Measurements from ENCODE around the gene NCAPG2. TPM values are rescaled to one million over a fixed set of nuclear protein-coding genes. Genes with fewer than 3 reads are reported as not detected.

The NCAPG2 gene
- total RNA-seq, 1 experiment from 2014 or later, result 99.2 TPM

DNA sequence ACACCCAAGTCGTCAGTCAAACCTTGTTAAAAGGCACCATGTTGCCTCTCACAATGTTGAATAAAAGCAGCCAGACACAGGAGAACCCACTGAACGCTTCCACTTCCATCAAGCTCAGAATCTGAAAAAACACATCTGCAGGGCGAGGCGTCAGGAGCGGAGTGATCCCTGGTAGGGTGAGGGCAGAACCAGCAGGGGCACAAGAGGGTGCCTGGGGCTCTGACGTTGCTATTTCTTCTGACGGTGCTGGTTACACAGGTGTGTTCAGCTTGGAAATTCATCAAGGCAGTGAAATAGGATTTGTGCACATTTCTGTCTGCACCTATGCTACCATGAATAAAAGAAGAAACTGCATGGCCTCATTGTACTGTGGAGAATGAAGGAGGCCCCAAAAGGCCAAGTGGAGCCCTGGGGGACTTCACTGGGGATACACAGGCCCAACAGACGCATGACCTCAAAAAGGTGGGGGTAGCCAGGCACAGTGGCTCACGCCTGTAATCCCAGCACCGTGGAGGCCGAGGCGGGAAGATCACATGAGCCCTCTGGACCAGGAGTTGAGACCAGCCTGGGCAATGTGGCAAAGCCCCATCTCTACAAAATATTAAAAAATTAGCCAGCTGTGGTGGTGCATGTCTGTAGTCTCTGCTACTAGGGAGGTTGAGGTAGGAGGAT lies 19.2 kb upstream of the NCAPG2 start:
- no peaks in the 10 kb centered on the region for H3K9me3 Mint-ChIP-seq
- POLR2A ChIA-PET, result no interaction called here
- H3K27ac Mint-ChIP-seq, result no peak overlapping the region
- CTCF ChIA-PET, result no interaction called here
- no peak for TF ChIP-seq ZNF138 (CRISPR knock-in tag; conservative IDR thresholded peaks at IDR 0.05)
- TF ChIP-seq AFF4 (CRISPR knock-in tag; IDR thresholded peaks at IDR 0.05; ENCODE audit: borderline replicate concordance), result no peak
- no peak for TF ChIP-seq ZNF416 (CRISPR knock-in tag; IDR thresholded peaks at IDR 0.05)
- TF ChIP-seq FOXP4 (CRISPR knock-in tag; IDR thresholded peaks at IDR 0.05), result no peak
- TF ChIP-seq CREB1 (CRISPR knock-in tag; IDR thresholded peaks at IDR 0.05), result no peak
- no peak for TF ChIP-seq IRF2 (CRISPR knock-in tag; IDR thresholded peaks at IDR 0.05; ENCODE audit: borderline replicate concordance, low read depth)
- no peak for TF ChIP-seq MYBL2 (CRISPR knock-in tag; IDR thresholded peaks at IDR 0.05)
- TF ChIP-seq ZSCAN18 (CRISPR knock-in tag; IDR thresholded peaks at IDR 0.05), result no peak
- DNase-seq (ENCODE audit: low spot score) (no peak), ATAC-seq (no peak)
- H3K27me3 Mint-ChIP-seq (ENCODE audit: low read depth), result no peaks in the 10 kb centered on the region
- H3K4me3 Mint-ChIP-seq, result no peak overlapping the region
- H3K4me1 Mint-ChIP-seq, result peaks cover 3% of the 10 kb centered on the region
- no peaks in the 10 kb centered on the region for H3K36me3 Mint-ChIP-seq

- H3K36me3 Mint-ChIP-seq, result no peaks in the 10 kb centered on the region
- POLR2A ChIA-PET, result no interaction called here
- H3K27ac Mint-ChIP-seq, result no peak overlapping the region
- CTCF ChIA-PET, result no interaction called here
- ATAC-seq (no peak), DNase-seq (ENCODE audit: low spot score) (no peak)
- H3K27me3 Mint-ChIP-seq (ENCODE audit: low read depth), result 0 out of 2 replicates have a peak, but pooled peaks cover 2% of the 10 kb centered on the region
- no peaks in the 10 kb centered on the region; the same call in 1 of the 2 replicates for H3K4me1 Mint-ChIP-seq
- H3K9me3 Mint-ChIP-seq, result no peaks in the 10 kb centered on the region
- no peak overlapping the region for H3K4me3 Mint-ChIP-seq
- TF ChIP-seq GRHL2 (CRISPR knock-in tag; IDR thresholded peaks at IDR 0.05; ENCODE audit: insufficient replicate concordance, severe bottlenecking) (no peak), ZNF281 (CRISPR knock-in tag; IDR thresholded peaks at IDR 0.05) (no peak), HMGA2 (CRISPR knock-in tag; IDR thresholded peaks at IDR 0.05) (no peak), CDX4 (CRISPR knock-in tag; IDR thresholded peaks at IDR 0.05; ENCODE audit: borderline replicate concordance) (no peak), GTF2I (CRISPR knock-in tag; conservative IDR thresholded peaks at IDR 0.05) (no peak), ZNF671 (CRISPR knock-in tag; IDR thresholded peaks at IDR 0.05) (no peak), FOXP4 (CRISPR knock-in tag; IDR thresholded peaks at IDR 0.05) (no peak), RORB (CRISPR knock-in tag; IDR thresholded peaks at IDR 0.05) (no peak), CREB1 (CRISPR knock-in tag; IDR thresholded peaks at IDR 0.05) (no peak), EMX1 (CRISPR knock-in tag; IDR thresholded peaks at IDR 0.05) (no peak), IRF1 (CRISPR knock-in tag; IDR thresholded peaks at IDR 0.05) (no peak)
- TF ChIP-seq, protein P1, sequence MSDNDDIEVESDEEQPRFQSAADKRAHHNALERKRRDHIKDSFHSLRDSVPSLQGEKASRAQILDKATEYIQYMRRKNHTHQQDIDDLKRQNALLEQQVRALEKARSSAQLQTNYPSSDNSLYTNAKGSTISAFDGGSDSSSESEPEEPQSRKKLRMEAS (CRISPR knock-in tag; IDR thresholded peaks at IDR 0.05), result no peak
- TF ChIP-seq, protein P2, sequence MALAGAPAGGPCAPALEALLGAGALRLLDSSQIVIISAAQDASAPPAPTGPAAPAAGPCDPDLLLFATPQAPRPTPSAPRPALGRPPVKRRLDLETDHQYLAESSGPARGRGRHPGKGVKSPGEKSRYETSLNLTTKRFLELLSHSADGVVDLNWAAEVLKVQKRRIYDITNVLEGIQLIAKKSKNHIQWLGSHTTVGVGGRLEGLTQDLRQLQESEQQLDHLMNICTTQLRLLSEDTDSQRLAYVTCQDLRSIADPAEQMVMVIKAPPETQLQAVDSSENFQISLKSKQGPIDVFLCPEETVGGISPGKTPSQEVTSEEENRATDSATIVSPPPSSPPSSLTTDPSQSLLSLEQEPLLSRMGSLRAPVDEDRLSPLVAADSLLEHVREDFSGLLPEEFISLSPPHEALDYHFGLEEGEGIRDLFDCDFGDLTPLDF (CRISPR knock-in tag; IDR thresholded peaks at IDR 0.05), result no peak
Observed at GRCh38 chr7:158723266-158723665, 18.7 kb upstream of the NCAPG2 start.

All from WTC11 (cell line).